Cerebellar nuclear complex (tissue), 1 donor: ENCODE data around the gene PSAP.
A peak's percentile ranks its signal among the peaks of the same experiment; 100 is the strongest.
"Not testable (repeated sequence)": the region's sequence is repeated elsewhere in the genome, so short reads cannot be mapped to it uniquely, and the experiment has no call there.

Source experiments
- DNase-seq, 2 experiments: peaks; one replicate each; lab custom pipeline; 2025; lab: John Stamatoyannopoulos, UW

The PSAP gene

GRCh38 chr10:71873582-71874211 is 22.6 kb upstream of the PSAP start:
- DNase-seq, result no peak

GRCh38 chr10:71869601-71870000 is 18.6 kb upstream of the PSAP start:
- not testable (repeated sequence) for DNase-seq

GRCh38 chr10:71868192-71868697 is 17.2 kb upstream of the PSAP start:
- no peak for DNase-seq

GRCh38 chr10:71865561-71866041 is 14.6 kb upstream of the PSAP start:
- DNase-seq, result no peak

GRCh38 chr10:71864911-71865361 is 13.9 kb upstream of the PSAP start:
- DNase-seq, result no peak

- no peak for DNase-seq
These were observed 12.2 kb upstream of the PSAP start for GRCh38 chr10:71863203-71863602.

GRCh38 chr10:71860243-71861029 is 9.4 kb upstream of the PSAP start:
- DNase-seq, result peak in 1 of 2 experiments; percentile 53

GRCh38 chr10:71857934-71858890 is 7.2 kb upstream of the PSAP start:
- DNase-seq, result no peak

- no peak for DNase-seq
These were observed 5.6 kb upstream of the PSAP start for GRCh38 chr10:71856619-71857018.

- DNase-seq, result no peak
These were observed 3.0 kb upstream of the PSAP start for GRCh38 chr10:71854031-71854430.

- no peak for DNase-seq
These were observed 1.4 kb upstream of the PSAP start for GRCh38 chr10:71852355-71852937.

- not testable (repeated sequence) for DNase-seq
These were observed 529 bp upstream of the PSAP start for GRCh38 chr10:71851465-71852095.

- DNase-seq, result peak in 1 of 2 experiments; percentile 39
These were observed 869 bp downstream of the PSAP start for GRCh38 chr10:71850021-71850742.

GRCh38 chr10:71849461-71849908 is 1.6 kb downstream of the PSAP start:
- DNase-seq, result no peak

- no peak for DNase-seq
These were observed 2.5 kb downstream of the PSAP start for GRCh38 chr10:71848325-71849275.

GRCh38 chr10:71847418-71847817 is 3.6 kb downstream of the PSAP start:
- no peak for DNase-seq

GRCh38 chr10:71846816-71847215 is 4.2 kb downstream of the PSAP start:
- no peak for DNase-seq

- DNase-seq, result peak in 1 of 2 experiments; percentile 60
These were observed 5.3 kb downstream of the PSAP start for GRCh38 chr10:71845410-71846405.
